HEK293 (cell line): ENCODE measurements around the gene KANK2.

Experiments
- CTCF ChIA-PET: fragments of 350-600 bp; formaldehyde crosslinking; extraction: SDS; loops from one replicate; lab custom pipeline; 2021; ENCODE audit warnings: antibody characterized with exemption; lab: Yijun Ruan, JAX
- POLR2A ChIA-PET: fragments of 300-600 bp; formaldehyde crosslinking; extraction: SDS; loops from one replicate; lab custom pipeline; 2020; ENCODE audit warnings: antibody characterized with exemption, inconsistent platforms; lab: Yijun Ruan, JAX
- H3K27ac ChIP-seq: fragments of 200-500 bp; sonication (Bioruptor generic); 2 replicates; pipeline ENCODE4 v1.5.1; 2014; ENCODE audit warnings: low read depth, low read length, control low read depth, inconsistent platforms; ENCODE audit errors: extremely low read depth
- H3K36me3 ChIP-seq, 2 experiments: fragments of 200-500 bp in 1 of 2; sonication (Bioruptor generic) in 1 of 2; 1 replicate in 1 of 2; 2 replicates in 1 of 2; pipeline ENCODE4 v1.5.1; 2014 to 2017; ENCODE audit warnings: inconsistent platforms in 2 of 2, low read length in 2 of 2; ENCODE audit not compliant: control insufficient read depth in 2 of 2, insufficient read depth in 1 of 2
- H3K4me1 ChIP-seq: fragments of 200-500 bp; sonication (Bioruptor generic); 2 replicates; pipeline ENCODE4 v1.5.1; 2014; ENCODE audit warnings: mild to moderate bottlenecking, low read length, inconsistent platforms; ENCODE audit not compliant: control insufficient read depth, insufficient read depth
- H3K4me3 ChIP-seq: 2 replicates; pipeline ENCODE4 v1.5.1; 2011; ENCODE audit warnings: low read depth, mild to moderate bottlenecking, control low read depth, low read length, moderate library complexity
- H3K9me3 ChIP-seq: fragments of 200-500 bp; sonication (Bioruptor generic); 2 replicates; pipeline ENCODE4 v1.5.1; 2014; ENCODE audit warnings: low read depth, low read length, inconsistent platforms; ENCODE audit not compliant: control insufficient read depth, insufficient read depth
- BCL11B ChIP-seq: fragments of 450-650 bp; formaldehyde crosslinking; IDR thresholded peaks from 2 replicates; pipeline ENCODE4 v1.5.1; 2016; ENCODE audit warnings: low read depth, missing biosample characterization, missing genetic modification characterization
- GLIS2 ChIP-seq: fragments of 450-650 bp; formaldehyde crosslinking; IDR thresholded peaks from 2 replicates; pipeline ENCODE4 v1.5.1; 2016; ENCODE audit warnings: missing biosample characterization, missing genetic modification characterization
- MZF1 ChIP-seq: fragments of 450-650 bp; formaldehyde crosslinking; IDR thresholded peaks from 2 replicates; pipeline ENCODE4 v1.5.1; 2017; ENCODE audit warnings: missing biosample characterization, missing genetic modification characterization, borderline replicate concordance
- OSR2 ChIP-seq: fragments of 450-650 bp; formaldehyde crosslinking; IDR thresholded peaks from 2 replicates; pipeline ENCODE4 v1.5.1; 2016; ENCODE audit warnings: missing biosample characterization, missing genetic modification characterization
- SCRT2 ChIP-seq: fragments of 450-650 bp; formaldehyde crosslinking; IDR thresholded peaks from 2 replicates; pipeline ENCODE4 v1.5.1; 2016; ENCODE audit warnings: missing biosample characterization, missing genetic modification characterization
- ZBTB21 ChIP-seq: fragments of 450-650 bp; formaldehyde crosslinking; IDR thresholded peaks from 2 replicates; pipeline ENCODE4 v1.5.1; 2017; ENCODE audit warnings: missing biosample characterization, missing genetic modification characterization
- ZNF169 ChIP-seq: fragments of 450-650 bp; formaldehyde crosslinking; IDR thresholded peaks from 2 replicates; pipeline ENCODE4 v1.5.1; 2016; ENCODE audit warnings: missing biosample characterization, missing genetic modification characterization
- ZNF2 ChIP-seq: fragments of 450-650 bp; formaldehyde crosslinking; IDR thresholded peaks from 2 replicates; pipeline ENCODE4 v1.5.1; 2016; ENCODE audit warnings: missing biosample characterization, missing genetic modification characterization
- ZNF211 ChIP-seq: fragments of 450-650 bp; formaldehyde crosslinking; IDR thresholded peaks from 2 replicates; pipeline ENCODE4 v1.5.1; 2016; ENCODE audit warnings: low read depth, missing biosample characterization, missing genetic modification characterization
- ZNF214 ChIP-seq: fragments of 450-650 bp; formaldehyde crosslinking; IDR thresholded peaks from 2 replicates; pipeline ENCODE4 v1.5.1; 2017; ENCODE audit warnings: missing biosample characterization, mild to moderate bottlenecking, missing genetic modification characterization, borderline replicate concordance
- ZNF24 ChIP-seq: fragments of 450-650 bp; formaldehyde crosslinking; IDR thresholded peaks from 2 replicates; pipeline ENCODE4 v1.5.1; 2016; ENCODE audit warnings: missing biosample characterization, missing genetic modification characterization
- ZNF248 ChIP-seq: fragments of 450-650 bp; formaldehyde crosslinking; IDR thresholded peaks from 2 replicates; pipeline ENCODE4 v1.5.1; 2017; ENCODE audit warnings: missing biosample characterization, missing genetic modification characterization
- ZNF266 ChIP-seq: fragments of 450-650 bp; formaldehyde crosslinking; IDR thresholded peaks from 2 replicates; pipeline ENCODE4 v1.5.1; 2016; ENCODE audit warnings: missing biosample characterization, missing genetic modification characterization, low read depth
- ZNF292 ChIP-seq: fragments of 450-650 bp; formaldehyde crosslinking; IDR thresholded peaks from 2 replicates; pipeline ENCODE4 v1.5.1; 2016; ENCODE audit warnings: low read depth, missing biosample characterization, missing genetic modification characterization, borderline replicate concordance
- ZNF341 ChIP-seq: fragments of 450-650 bp; formaldehyde crosslinking; IDR thresholded peaks from 2 replicates; pipeline ENCODE4; 2016; ENCODE audit warnings: low read depth, missing biosample characterization, missing genetic modification characterization
- ZNF404 ChIP-seq: fragments of 450-650 bp; formaldehyde crosslinking; IDR thresholded peaks from 2 replicates; pipeline ENCODE4 v1.5.1; 2017; ENCODE audit warnings: missing biosample characterization, missing genetic modification characterization
- ZNF416 ChIP-seq: fragments of 450-650 bp; formaldehyde crosslinking; IDR thresholded peaks from 2 replicates; pipeline ENCODE4 v1.5.1; 2016; ENCODE audit warnings: missing biosample characterization, missing genetic modification characterization
- ZNF473 ChIP-seq: fragments of 450-650 bp; formaldehyde crosslinking; IDR thresholded peaks from 2 replicates; pipeline ENCODE4 v1.5.1; 2017; ENCODE audit warnings: missing biosample characterization, missing genetic modification characterization
- ZNF501 ChIP-seq: fragments of 450-650 bp; formaldehyde crosslinking; IDR thresholded peaks from 2 replicates; pipeline ENCODE4 v1.5.1; 2016; ENCODE audit warnings: missing biosample characterization, missing genetic modification characterization
- ZNF510 ChIP-seq: fragments of 450-650 bp; formaldehyde crosslinking; IDR thresholded peaks from 2 replicates; pipeline ENCODE4 v1.5.1; 2018; ENCODE audit warnings: mild to moderate bottlenecking, missing genetic modification characterization, missing biosample characterization; ENCODE audit not compliant: insufficient replicate concordance
- ZNF514 ChIP-seq: fragments of 450-650 bp; formaldehyde crosslinking; IDR thresholded peaks from 2 replicates; pipeline ENCODE4 v1.5.1; 2016; ENCODE audit warnings: missing biosample characterization, missing genetic modification characterization
- ZNF544 ChIP-seq: fragments of 450-650 bp; formaldehyde crosslinking; IDR thresholded peaks from 2 replicates; pipeline ENCODE4 v1.5.0; 2017; ENCODE audit warnings: missing biosample characterization, missing genetic modification characterization
- ZNF639 ChIP-seq: fragments of 450-650 bp; formaldehyde crosslinking; IDR thresholded peaks from 2 replicates; pipeline ENCODE4 v1.5.1; 2016; ENCODE audit warnings: missing biosample characterization, missing genetic modification characterization
- ZNF660 ChIP-seq: fragments of 450-650 bp; IDR thresholded peaks from 2 replicates; pipeline ENCODE4 v1.5.1; 2018; ENCODE audit warnings: missing biosample characterization, mild to moderate bottlenecking, missing genetic modification characterization
- ZNF843 ChIP-seq: fragments of 450-650 bp; formaldehyde crosslinking; IDR thresholded peaks from 2 replicates; pipeline ENCODE4 v1.5.1; 2016; ENCODE audit warnings: missing biosample characterization, missing genetic modification characterization
- ZXDB ChIP-seq: fragments of 450-650 bp; formaldehyde crosslinking; IDR thresholded peaks from 2 replicates; pipeline ENCODE4 v1.5.1; 2016; ENCODE audit warnings: missing biosample characterization, missing genetic modification characterization
- TF ChIP-seq, protein P1 (sequence below): fragments of 450-650 bp; formaldehyde crosslinking; IDR thresholded peaks from 2 replicates; pipeline ENCODE4 v1.5.1; 2016; ENCODE audit warnings: missing biosample characterization, missing genetic modification characterization
- TF ChIP-seq, protein P2 (sequence below): fragments of 450-650 bp; formaldehyde crosslinking; IDR thresholded peaks from 2 replicates; pipeline ENCODE4 v1.5.1; 2016; ENCODE audit warnings: missing biosample characterization, missing genetic modification characterization
- TF ChIP-seq, protein P3 (sequence below): fragments of 450-650 bp; formaldehyde crosslinking; IDR thresholded peaks from 2 replicates; pipeline ENCODE4 v1.5.1; 2016; ENCODE audit warnings: missing biosample characterization, missing genetic modification characterization

KANK2 gene

GRCh38 chr19:11145536-11145924, 51.8 kb downstream of the KANK2 start (continued):
- peak; percentile 60; the same call in 1 of the 2 replicates for TF ChIP-seq ZNF639 (tag by site-specific recombination)
- TF ChIP-seq ZNF24 (tag by site-specific recombination) = peak; percentile 24; the same call in 1 of the 2 replicates
- TF ChIP-seq BCL11B (tag by site-specific recombination) = no peak
- 0 out of 2 replicates have a peak, but pooled peaks have one; percentile 15 for TF ChIP-seq ZNF2 (tag by site-specific recombination)
- peak; percentile 21; the same call in 1 of the 2 replicates for TF ChIP-seq ZXDB
- no peak for TF ChIP-seq ZNF248 (tag by site-specific recombination)
- TF ChIP-seq ZNF660 (tag by site-specific recombination) = 0 out of 2 replicates have a peak, but pooled peaks have one; percentile 12

DNA sequence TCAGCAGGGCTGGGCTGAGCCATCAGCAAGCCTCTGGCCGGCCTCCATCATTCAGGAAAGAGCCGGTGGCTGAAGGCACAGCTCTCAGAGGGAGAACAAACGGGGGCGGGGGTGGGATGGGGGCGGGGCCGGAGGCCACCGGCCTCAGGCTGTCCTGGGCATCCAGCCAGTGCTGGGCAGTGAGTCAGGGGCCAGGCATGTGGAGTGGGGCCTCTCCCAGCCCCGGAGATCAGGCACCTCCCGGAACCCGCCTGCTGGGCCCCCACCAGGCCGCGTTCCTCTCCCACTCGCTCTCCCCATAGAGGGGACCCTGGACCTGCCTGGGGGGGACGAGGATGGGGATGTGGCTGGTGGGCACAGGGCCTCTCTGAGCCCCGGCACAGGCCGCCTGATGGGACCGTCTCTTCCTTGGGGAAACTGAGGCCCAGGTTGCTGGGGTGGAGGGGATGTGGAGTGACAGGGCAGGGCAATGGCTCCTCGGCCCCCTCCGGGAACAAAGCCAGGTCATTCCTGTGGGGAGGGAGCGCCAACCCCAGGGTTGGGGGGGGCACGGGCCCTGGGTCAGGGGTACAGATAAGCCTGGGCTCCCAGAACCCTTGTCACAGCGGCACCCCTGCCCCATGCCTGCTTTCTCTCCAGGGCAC, 54.7 kb downstream of the KANK2 start:
- POLR2A ChIA-PET = interaction anchor here (0.6 to 4.0 kb wide), 7 partner anchors 11 to 416 kb away, joined by 3 to 37 read pairs (median 6); partner anchors contain the start of genes KANK2 and SPC24
- H3K4me1 ChIP-seq = peaks cover 26% of the 10 kb centered on the region
- H3K4me3 ChIP-seq = peak overlapping the region; percentile 28
- no peak for TF ChIP-seq ZNF510 (tag by site-specific recombination)
- TF ChIP-seq ZNF514 (tag by site-specific recombination) = no peak
- TF ChIP-seq ZNF2 (tag by site-specific recombination) = no peak
- TF ChIP-seq MZF1 (tag by site-specific recombination) = no peak
- no peak for TF ChIP-seq ZNF211 (tag by site-specific recombination)
- no peak for TF ChIP-seq ZNF416 (tag by site-specific recombination)
- no peak for TF ChIP-seq ZNF266
- no peak for TF ChIP-seq ZNF843 (tag by site-specific recombination)
- 0 out of 2 replicates have a peak, but pooled peaks have one; percentile 20 for TF ChIP-seq ZBTB21
- TF ChIP-seq ZNF473 = no peak
- no peak for TF ChIP-seq SCRT2 (tag by site-specific recombination)
- TF ChIP-seq OSR2 (tag by site-specific recombination) = 0 out of 2 replicates have a peak, but pooled peaks have one; percentile 3
- TF ChIP-seq, protein P1, sequence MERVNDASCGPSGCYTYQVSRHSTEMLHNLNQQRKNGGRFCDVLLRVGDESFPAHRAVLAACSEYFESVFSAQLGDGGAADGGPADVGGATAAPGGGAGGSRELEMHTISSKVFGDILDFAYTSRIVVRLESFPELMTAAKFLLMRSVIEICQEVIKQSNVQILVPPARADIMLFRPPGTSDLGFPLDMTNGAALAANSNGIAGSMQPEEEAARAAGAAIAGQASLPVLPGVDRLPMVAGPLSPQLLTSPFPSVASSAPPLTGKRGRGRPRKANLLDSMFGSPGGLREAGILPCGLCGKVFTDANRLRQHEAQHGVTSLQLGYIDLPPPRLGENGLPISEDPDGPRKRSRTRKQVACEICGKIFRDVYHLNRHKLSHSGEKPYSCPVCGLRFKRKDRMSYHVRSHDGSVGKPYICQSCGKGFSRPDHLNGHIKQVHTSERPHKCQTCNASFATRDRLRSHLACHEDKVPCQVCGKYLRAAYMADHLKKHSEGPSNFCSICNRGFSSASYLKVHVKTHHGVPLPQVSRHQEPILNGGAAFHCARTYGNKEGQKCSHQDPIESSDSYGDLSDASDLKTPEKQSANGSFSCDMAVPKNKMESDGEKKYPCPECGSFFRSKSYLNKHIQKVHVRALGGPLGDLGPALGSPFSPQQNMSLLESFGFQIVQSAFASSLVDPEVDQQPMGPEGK (tag by site-specific recombination) = peak; percentile 93
- no peak for TF ChIP-seq ZNF169
- TF ChIP-seq ZNF292 (tag by site-specific recombination) = no peak
- no peak for TF ChIP-seq ZNF214 (tag by site-specific recombination)
- TF ChIP-seq GLIS2 (tag by site-specific recombination) = peak; percentile 96
- TF ChIP-seq, protein P2, sequence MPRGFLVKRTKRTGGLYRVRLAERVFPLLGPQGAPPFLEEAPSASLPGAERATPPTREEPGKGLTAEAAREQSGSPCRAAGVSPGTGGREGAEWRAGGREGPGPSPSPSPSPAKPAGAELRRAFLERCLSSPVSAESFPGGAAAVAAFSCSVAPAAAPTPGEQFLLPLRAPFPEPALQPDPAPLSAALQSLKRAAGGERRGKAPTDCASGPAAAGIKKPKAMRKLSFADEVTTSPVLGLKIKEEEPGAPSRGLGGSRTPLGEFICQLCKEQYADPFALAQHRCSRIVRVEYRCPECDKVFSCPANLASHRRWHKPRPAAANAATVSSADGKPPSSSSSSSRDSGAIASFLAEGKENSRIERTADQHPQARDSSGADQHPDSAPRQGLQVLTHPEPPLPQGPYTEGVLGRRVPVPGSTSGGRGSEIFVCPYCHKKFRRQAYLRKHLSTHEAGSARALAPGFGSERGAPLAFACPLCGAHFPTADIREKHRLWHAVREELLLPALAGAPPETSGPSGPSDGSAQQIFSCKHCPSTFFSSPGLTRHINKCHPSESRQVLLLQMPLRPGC (tag by site-specific recombination) = no peak
- TF ChIP-seq ZNF501 (tag by site-specific recombination) = no peak; the same call in 1 of the 2 replicates
- TF ChIP-seq ZNF544 = no peak
- TF ChIP-seq ZNF341 (tag by site-specific recombination) = 0 out of 2 replicates have a peak, but pooled peaks have one; percentile 9
- no peak for TF ChIP-seq ZNF404 (tag by site-specific recombination)
- TF ChIP-seq, protein P3, sequence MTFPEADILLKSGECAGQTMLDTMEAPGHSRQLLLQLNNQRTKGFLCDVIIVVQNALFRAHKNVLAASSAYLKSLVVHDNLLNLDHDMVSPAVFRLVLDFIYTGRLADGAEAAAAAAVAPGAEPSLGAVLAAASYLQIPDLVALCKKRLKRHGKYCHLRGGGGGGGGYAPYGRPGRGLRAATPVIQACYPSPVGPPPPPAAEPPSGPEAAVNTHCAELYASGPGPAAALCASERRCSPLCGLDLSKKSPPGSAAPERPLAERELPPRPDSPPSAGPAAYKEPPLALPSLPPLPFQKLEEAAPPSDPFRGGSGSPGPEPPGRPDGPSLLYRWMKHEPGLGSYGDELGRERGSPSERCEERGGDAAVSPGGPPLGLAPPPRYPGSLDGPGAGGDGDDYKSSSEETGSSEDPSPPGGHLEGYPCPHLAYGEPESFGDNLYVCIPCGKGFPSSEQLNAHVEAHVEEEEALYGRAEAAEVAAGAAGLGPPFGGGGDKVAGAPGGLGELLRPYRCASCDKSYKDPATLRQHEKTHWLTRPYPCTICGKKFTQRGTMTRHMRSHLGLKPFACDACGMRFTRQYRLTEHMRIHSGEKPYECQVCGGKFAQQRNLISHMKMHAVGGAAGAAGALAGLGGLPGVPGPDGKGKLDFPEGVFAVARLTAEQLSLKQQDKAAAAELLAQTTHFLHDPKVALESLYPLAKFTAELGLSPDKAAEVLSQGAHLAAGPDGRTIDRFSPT (tag by site-specific recombination) = no peak; the same call in 1 of the 2 replicates

More for the DNA sequence above, 54.7 kb downstream of the KANK2 start:
- no peaks in the 10 kb centered on the region for H3K9me3 ChIP-seq
- H3K36me3 ChIP-seq = peaks cover 11 to 26% of the 10 kb centered on the region in 2 experiments; a peak in 2 of 3 replicates
- H3K27ac ChIP-seq = peak overlapping the region; percentile 42
- CTCF ChIA-PET = interaction anchor here (0.5 to 1.2 kb wide), 2 partner anchors 61 to 117 kb away, joined by 3 to 6 read pairs; no protein-coding TSS in a partner anchor
